Caco-2 (cell line): ENCODE results near the gene CCDC136. TPM values are rescaled to one million over a fixed set of nuclear protein-coding genes. Genes with fewer than 3 reads are reported as not detected.

Experiments used
- BruUV-seq: library from RNA; stranded (reverse); fragments of 400-500 nt; replicated peaks from 2 replicates; lab custom pipeline; 2021; lab: Mats Ljungman, UMichigan
- CTCF ChIA-PET: fragments of 300-600 bp; sonication (Branson Sonifier 250); formaldehyde crosslinking; loops from one replicate; lab custom pipeline; 2022; ENCODE audit warnings: antibody characterized with exemption; lab: Charles Lee
- POLR2A ChIA-PET: fragments of 300-600 bp; sonication (Branson Sonifier 250); formaldehyde crosslinking; loops from one replicate; lab custom pipeline; 2022; ENCODE audit warnings: antibody characterized with exemption; lab: Charles Lee
- DNase-seq, 2 experiments: peaks; one replicate each; pipeline versions ENCODE4 v3.0.0 to v3.0.0-alpha.2; 2020 to 2022
- H3K27me3 ChIP-seq: replicated peaks from 2 replicates; pipeline ENCODE4 v1.6.0; 2011; ENCODE audit warnings: low read length; ENCODE audit not compliant: control insufficient read depth, insufficient read depth
- H3K36me3 ChIP-seq: 2 replicates; pipeline ENCODE4 v1.5.1; 2011; ENCODE audit warnings: low read length; ENCODE audit not compliant: control insufficient read depth, insufficient read depth
- H3K4me1 ChIP-seq: fragments of 250-450 bp; sonication (Bioruptor Pico); 2 replicates; pipeline ENCODE4 v1.5.1; 2020; ENCODE audit warnings: mild to moderate bottlenecking
- H3K4me3 ChIP-seq: 2 replicates; pipeline ENCODE4 v1.5.1; 2011; ENCODE audit warnings: low read depth, mild to moderate bottlenecking, control low read depth, low read length
- H3K9me3 ChIP-seq: fragments of 250-450 bp; sonication (Bioruptor Pico); 2 replicates; pipeline ENCODE4 v1.5.1; 2020; ENCODE audit warnings: mild to moderate bottlenecking, moderate library complexity
- H3K27ac Mint-ChIP-seq: one replicate; pipeline ENCODE4 v1.8.0; 2022; ENCODE audit warnings: mixed read lengths; ENCODE audit not compliant: unreplicated experiment
- H3K27me3 Mint-ChIP-seq: one replicate; pipeline ENCODE4 v1.8.0; 2022; ENCODE audit warnings: mixed read lengths; ENCODE audit not compliant: insufficient read depth, unreplicated experiment
- H3K36me3 Mint-ChIP-seq: one replicate; pipeline ENCODE4 v1.8.0; 2022; ENCODE audit warnings: mild to moderate bottlenecking, mixed read lengths; ENCODE audit not compliant: insufficient read depth, unreplicated experiment
- H3K4me1 Mint-ChIP-seq: one replicate; pipeline ENCODE4 v1.8.0; 2022; ENCODE audit warnings: low read depth, mixed read lengths; ENCODE audit not compliant: unreplicated experiment
- H3K4me3 Mint-ChIP-seq: one replicate; pipeline ENCODE4 v1.8.0; 2022; ENCODE audit warnings: mild to moderate bottlenecking, moderate library complexity, mixed read lengths; ENCODE audit not compliant: unreplicated experiment
- H3K9me3 Mint-ChIP-seq: one replicate; pipeline ENCODE4 v1.8.0; 2022; ENCODE audit warnings: mixed read lengths; ENCODE audit not compliant: unreplicated experiment
- intact Hi-C: fragments of 100-400 bp; cut with micrococcal nuclease; formaldehyde crosslinking; loops from one replicate; pipeline ENCODE4 v1.10.0; 2022; ENCODE audit not compliant: unreplicated experiment
- total RNA-seq: library from RNA; stranded (reverse); gene quantifications from 2 replicates; pipeline ENCODE4 v1.2.3, GENCODE V29; 2022
- TF ChIP-seq, protein P1 (sequence below), 2 experiments: fragments of 200-600 bp in 1 of 2; IDR thresholded peaks; 1 replicate in 1 of 2; 2 replicates in 1 of 2; pipeline versions ENCODE4 v1.5.1 to v1.8.0; 2011 to 2022; ENCODE audit warnings: antibody characterized with exemption in 1 of 2, control low read depth in 1 of 2, inconsistent platforms in 1 of 2, low read depth in 1 of 2, low read length in 1 of 2, mild to moderate bottlenecking in 1 of 2, moderate library complexity in 1 of 2; ENCODE audit not compliant: insufficient read depth in 1 of 2, severe bottlenecking in 1 of 2, unreplicated experiment in 1 of 2

Gene CCDC136
- total RNA-seq, 1 experiment from 2014 or later, result 10.2 TPM

- H3K4me1 ChIP-seq, result no peaks in the 10 kb centered on the region
- peaks cover 95% of the 10 kb centered on the region for H3K36me3 Mint-ChIP-seq
- H3K9me3 ChIP-seq, result no peaks in the 10 kb centered on the region
- H3K9me3 Mint-ChIP-seq, result no peaks in the 10 kb centered on the region
- intact Hi-C loops, result no loop called here
- no peak overlapping the region for H3K4me3 Mint-ChIP-seq
- no peaks in the 10 kb centered on the region for H3K27me3 Mint-ChIP-seq
- CTCF ChIA-PET, result no interaction called here
- no peaks in the 10 kb centered on the region for H3K27me3 ChIP-seq
- no TSS peak for BruUV-seq
- no peaks in the 10 kb centered on the region for H3K4me1 Mint-ChIP-seq
- POLR2A ChIA-PET, result no interaction called here
- no peak for DNase-seq
- TF ChIP-seq, protein P1, sequence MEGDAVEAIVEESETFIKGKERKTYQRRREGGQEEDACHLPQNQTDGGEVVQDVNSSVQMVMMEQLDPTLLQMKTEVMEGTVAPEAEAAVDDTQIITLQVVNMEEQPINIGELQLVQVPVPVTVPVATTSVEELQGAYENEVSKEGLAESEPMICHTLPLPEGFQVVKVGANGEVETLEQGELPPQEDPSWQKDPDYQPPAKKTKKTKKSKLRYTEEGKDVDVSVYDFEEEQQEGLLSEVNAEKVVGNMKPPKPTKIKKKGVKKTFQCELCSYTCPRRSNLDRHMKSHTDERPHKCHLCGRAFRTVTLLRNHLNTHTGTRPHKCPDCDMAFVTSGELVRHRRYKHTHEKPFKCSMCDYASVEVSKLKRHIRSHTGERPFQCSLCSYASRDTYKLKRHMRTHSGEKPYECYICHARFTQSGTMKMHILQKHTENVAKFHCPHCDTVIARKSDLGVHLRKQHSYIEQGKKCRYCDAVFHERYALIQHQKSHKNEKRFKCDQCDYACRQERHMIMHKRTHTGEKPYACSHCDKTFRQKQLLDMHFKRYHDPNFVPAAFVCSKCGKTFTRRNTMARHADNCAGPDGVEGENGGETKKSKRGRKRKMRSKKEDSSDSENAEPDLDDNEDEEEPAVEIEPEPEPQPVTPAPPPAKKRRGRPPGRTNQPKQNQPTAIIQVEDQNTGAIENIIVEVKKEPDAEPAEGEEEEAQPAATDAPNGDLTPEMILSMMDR (IDR thresholded peaks at IDR 0.05; ENCODE audit: insufficient read depth in 1 of 2, low read depth in 1 of 2, low read length in 1 of 2, severe bottlenecking in 1 of 2, unreplicated experiment in 1 of 2), result no peak
- H3K36me3 ChIP-seq, result peaks cover 1% of the 10 kb centered on the region; the same call in 1 of the 2 replicates
- no peak overlapping the region for H3K27ac Mint-ChIP-seq
- H3K4me3 ChIP-seq, result no peak overlapping the region
Observed at GRCh38 chr7:128757203-128757602, 34.6 kb upstream of the CCDC136 start.

DNA sequence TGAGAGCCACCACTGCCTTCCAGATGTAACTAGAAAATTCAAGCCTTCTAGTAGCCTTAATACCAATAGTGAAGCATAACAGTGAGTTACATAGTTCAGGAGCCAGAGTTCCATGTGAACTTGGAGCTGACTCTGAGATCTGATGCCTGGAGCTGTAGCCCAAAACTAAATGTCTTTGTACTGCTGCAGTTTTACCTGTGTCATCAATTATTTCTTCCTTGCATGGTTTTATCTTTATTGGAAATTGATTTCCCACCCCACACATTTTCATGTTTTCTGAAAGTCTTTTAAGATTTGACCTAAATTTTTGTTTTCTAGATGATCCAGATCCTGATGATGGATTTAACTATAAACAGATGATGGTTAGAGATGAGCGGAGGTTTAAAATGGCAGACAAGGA, 33.2 kb upstream of the CCDC136 start:
- POLR2A ChIA-PET, result no interaction called here
- TF ChIP-seq, protein P1 (IDR thresholded peaks at IDR 0.05; ENCODE audit: insufficient read depth in 1 of 2, low read depth in 1 of 2, low read length in 1 of 2, severe bottlenecking in 1 of 2, unreplicated experiment in 1 of 2), result no peak

DNA sequence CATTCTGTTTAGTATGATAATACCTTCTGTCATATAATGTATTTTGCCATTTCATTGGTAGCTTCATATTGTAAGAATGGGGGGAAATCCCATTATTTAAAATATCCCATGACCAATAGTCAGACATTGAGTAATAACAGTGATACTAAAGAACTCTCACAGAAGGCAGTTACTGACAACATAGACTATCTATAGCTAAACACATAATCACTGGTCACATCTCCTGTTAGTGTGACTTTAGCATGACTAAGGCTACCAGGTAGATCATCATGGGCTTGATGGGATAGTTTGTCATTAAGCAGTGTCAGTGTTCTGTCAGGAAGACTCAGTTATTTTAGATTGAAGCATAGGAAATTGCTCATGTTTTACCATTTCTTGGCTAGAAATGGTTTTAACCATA, 32.5 kb upstream of the CCDC136 start:
- no peaks in the 10 kb centered on the region for H3K9me3 Mint-ChIP-seq
- Histone ChIP-seq H3K36me3 (no peaks in the 10 kb centered on the region; the same call in 1 of the 2 replicates), H3K4me1 (no peaks in the 10 kb centered on the region), H3K27me3 (no peaks in the 10 kb centered on the region), H3K9me3 (no peaks in the 10 kb centered on the region), H3K4me3 (no peak overlapping the region)
- TF ChIP-seq, protein P1 (IDR thresholded peaks at IDR 0.05; ENCODE audit: insufficient read depth in 1 of 2, low read depth in 1 of 2, low read length in 1 of 2, severe bottlenecking in 1 of 2, unreplicated experiment in 1 of 2), result no peak
- H3K4me3 Mint-ChIP-seq, result no peak overlapping the region
- intact Hi-C loops, result no loop called here
- no TSS peak for BruUV-seq
- H3K27ac Mint-ChIP-seq, result no peak overlapping the region
- H3K36me3 Mint-ChIP-seq, result peaks cover 87% of the 10 kb centered on the region
- CTCF ChIA-PET, result no interaction called here
- no peaks in the 10 kb centered on the region for H3K4me1 Mint-ChIP-seq
- POLR2A ChIA-PET, result no interaction called here
- DNase-seq, result no peak
- no peaks in the 10 kb centered on the region for H3K27me3 Mint-ChIP-seq

More for the DNA sequence above, 33.2 kb upstream of the CCDC136 start:
- intact Hi-C loops, result no loop called here
- Histone ChIP-seq H3K4me3 (no peak overlapping the region), H3K4me1 (no peaks in the 10 kb centered on the region), H3K27me3 (no peaks in the 10 kb centered on the region), H3K36me3 (peaks cover 1% of the 10 kb centered on the region; the same call in 1 of the 2 replicates), H3K9me3 (no peaks in the 10 kb centered on the region)
- no peak overlapping the region for H3K4me3 Mint-ChIP-seq
- peaks cover 87% of the 10 kb centered on the region for H3K36me3 Mint-ChIP-seq
- H3K27me3 Mint-ChIP-seq, result no peaks in the 10 kb centered on the region
- DNase-seq, result no peak
- CTCF ChIA-PET, result interaction anchor here (0.5 kb wide), 1 partner anchor 80 kb away, joined by 4 read pairs; no protein-coding TSS in a partner anchor
- no peaks in the 10 kb centered on the region for H3K9me3 Mint-ChIP-seq
- H3K4me1 Mint-ChIP-seq, result no peaks in the 10 kb centered on the region
- H3K27ac Mint-ChIP-seq, result no peak overlapping the region
- BruUV-seq, result no TSS peak
